SK-N-SH (cell line): Measurements from ENCODE around the gene ASAP3. TPM values are rescaled to one million over a fixed set of nuclear protein-coding genes. Genes with fewer than 3 reads are reported as not detected.

Experiments
- CTCF ChIA-PET: fragments of 300-600, 350-600 bp; formaldehyde crosslinking; extraction: SDS; loops from one replicate; lab custom pipeline; 2021; lab: Yijun Ruan, JAX
- POLR2A ChIA-PET: fragments of 350-600 bp; sonication (Branson Sonifier 250); formaldehyde crosslinking; extraction: SDS; loops from one replicate; lab custom pipeline; 2020; ENCODE audit warnings: antibody characterized with exemption, inconsistent platforms; lab: Yijun Ruan, JAX
- DNase-seq: peaks from one replicate; pipeline ENCODE4 v3.0.0; 2012
- H2AFZ ChIP-seq: fragments of 200-600 bp; sonication (generic); 2 replicates; pipeline ENCODE4 v1.8.1; 2016; ENCODE audit warnings: antibody characterized with exemption, mild to moderate bottlenecking, low read depth
- H3F3A ChIP-seq: fragments of 200-600 bp; sonication (generic); replicated peaks from 2 replicates; pipeline ENCODE3; 2016; ENCODE audit warnings: antibody characterized with exemption, mild to moderate bottlenecking; ENCODE audit not compliant: insufficient read depth
- H3K27ac ChIP-seq, 2 experiments: fragments of 200-500 bp in 1 of 2; fragments of 200-600 bp in 1 of 2; sonication (Bioruptor generic) in 1 of 2; sonication (generic), shearing (Covaris generic) in 1 of 2; 2 replicates each; pipeline versions ENCODE4 v1.5.1 to v1.6.1; 2014 to 2016; ENCODE audit warnings: low read depth in 2 of 2, inconsistent platforms in 1 of 2, low read length in 1 of 2, mild to moderate bottlenecking in 1 of 2, mixed read lengths in 1 of 2
- H3K27me3 ChIP-seq: fragments of 200-600 bp; sonication (generic), shearing (Covaris generic); 2 replicates; pipeline ENCODE4 v1.6.1; 2016; ENCODE audit warnings: mixed run types; ENCODE audit not compliant: insufficient read depth
- H3K36me3 ChIP-seq, 2 experiments: fragments of 200-500 bp in 1 of 2; fragments of 200-600 bp in 1 of 2; sonication (Bioruptor generic) in 1 of 2; sonication (generic) in 1 of 2; replicated peaks in 1 of 2; 2 replicates each; pipeline versions ENCODE3 to v1.5.1; 2014 to 2016; ENCODE audit warnings: low read length in 1 of 2, mild to moderate bottlenecking in 1 of 2; ENCODE audit not compliant: insufficient read depth in 2 of 2, control insufficient read depth in 1 of 2
- H3K4me1 ChIP-seq, 2 experiments: fragments of 200-500 bp in 1 of 2; fragments of 200-600 bp in 1 of 2; sonication (Bioruptor generic) in 1 of 2; sonication (generic), shearing (Covaris generic) in 1 of 2; 2 replicates each; pipeline versions ENCODE4 v1.5.1 to v1.6.1; 2014 to 2016; ENCODE audit warnings: low read depth in 1 of 2, low read length in 1 of 2, mixed run types in 1 of 2; ENCODE audit not compliant: insufficient read depth in 2 of 2, control insufficient read depth in 1 of 2
- H3K4me2 ChIP-seq: fragments of 200-600 bp; sonication (generic), shearing (Covaris generic); 2 replicates; pipeline ENCODE4 v1.6.1; 2017; ENCODE audit warnings: mixed run types
- H3K4me3 ChIP-seq, 2 experiments: fragments of 200-500 bp in 1 of 2; fragments of 200-600 bp in 1 of 2; sonication (Bioruptor generic) in 1 of 2; sonication (generic), shearing (Covaris generic) in 1 of 2; 2 replicates each; pipeline versions ENCODE4 v1.5.1 to v1.8.1; 2014 to 2016; ENCODE audit warnings: low read depth in 2 of 2, inconsistent platforms in 1 of 2, low read length in 1 of 2, mild to moderate bottlenecking in 1 of 2, mixed read lengths in 1 of 2, moderate library complexity in 1 of 2
- H3K79me2 ChIP-seq: fragments of 200-600 bp; sonication (generic); 2 replicates; pipeline ENCODE4 v1.8.1; 2017; ENCODE audit warnings: mild to moderate bottlenecking; ENCODE audit not compliant: insufficient read depth
- H3K9ac ChIP-seq: fragments of 200-600 bp; sonication (generic); 2 replicates; pipeline ENCODE4 v1.6.1; 2017; ENCODE audit warnings: mixed run types
- H3K9me2 ChIP-seq: fragments of 200-600 bp; sonication (generic); 2 replicates; pipeline ENCODE4 v1.6.1; 2017; ENCODE audit warnings: mixed run types
- H3K9me3 ChIP-seq: fragments of 200-600 bp; sonication (generic); 2 replicates; pipeline ENCODE4 v1.6.1; 2017; ENCODE audit warnings: mixed run types, mild to moderate bottlenecking, moderate library complexity
- H4K20me1 ChIP-seq: fragments of 200-600 bp; sonication (generic); 2 replicates; pipeline ENCODE4 v1.6.1; 2017; ENCODE audit warnings: mild to moderate bottlenecking, mixed run types; ENCODE audit not compliant: insufficient read depth
- EP300 ChIP-seq, 2 experiments: IDR thresholded peaks; 2 replicates each; pipeline versions ENCODE4 v1.4.0 to v1.6.1; 2012; ENCODE audit warnings: borderline replicate concordance in 1 of 2, low read depth in 1 of 2, low read length in 1 of 2
- FOSL2 ChIP-seq: IDR thresholded peaks from 2 replicates; pipeline ENCODE4 v1.4.0; 2012; ENCODE audit warnings: low read depth, mild to moderate bottlenecking, moderate library complexity, borderline replicate concordance
- FOXM1 ChIP-seq: IDR thresholded peaks from 2 replicates; pipeline ENCODE4 v1.4.0; 2012; ENCODE audit warnings: low read depth, mild to moderate bottlenecking
- GATA2 ChIP-seq: sonication (generic); formaldehyde crosslinking; IDR thresholded peaks from 2 replicates; pipeline ENCODE4 v1.5.0; 2020; ENCODE audit warnings: mild to moderate bottlenecking, missing genetic modification reagents
- IRF3 ChIP-seq: fragments of 150-350 bp; IDR thresholded peaks from 2 replicates; pipeline ENCODE4 v1.6.1; 2016; ENCODE audit warnings: mild to moderate bottlenecking, low read depth, low read length
- MXI1 ChIP-seq: IDR thresholded peaks from 2 replicates; pipeline ENCODE4 v1.6.1; 2012; ENCODE audit warnings: mild to moderate bottlenecking, low read depth, low read length, improper control_type of control experiment
- NFIC ChIP-seq: IDR thresholded peaks from 2 replicates; pipeline ENCODE4 v1.4.0; 2012; ENCODE audit warnings: borderline replicate concordance
- PBX3 ChIP-seq: IDR thresholded peaks from 2 replicates; pipeline ENCODE4; 2012
- RCOR1 ChIP-seq: fragments of 150-350 bp; IDR thresholded peaks from 2 replicates; pipeline ENCODE4 v1.6.1; 2017; ENCODE audit warnings: antibody characterized with exemption, low read length
- REST ChIP-seq: IDR thresholded peaks from 2 replicates; pipeline ENCODE4 v1.6.1; 2012; ENCODE audit warnings: mild to moderate bottlenecking, low read depth, low read length, moderate library complexity
- RXRA ChIP-seq: IDR thresholded peaks from 2 replicates; pipeline ENCODE4 v1.4.0; 2012; ENCODE audit warnings: low read depth, mild to moderate bottlenecking, borderline replicate concordance
- TAF1 ChIP-seq: IDR thresholded peaks from 2 replicates; pipeline ENCODE4 v1.6.1; 2012; ENCODE audit warnings: low read depth, mild to moderate bottlenecking, low read length, moderate library complexity, borderline replicate concordance
- TCF12 ChIP-seq: IDR thresholded peaks from 2 replicates; pipeline ENCODE4 v1.4.0; 2012
- TEAD4 ChIP-seq: IDR thresholded peaks from 2 replicates; pipeline ENCODE4 v1.4.0; 2012; ENCODE audit warnings: mild to moderate bottlenecking, borderline replicate concordance; ENCODE audit not compliant: insufficient read depth
- USF2 ChIP-seq: fragments of 150-350 bp; IDR thresholded peaks from 2 replicates; pipeline ENCODE4 v1.6.1; 2017; ENCODE audit warnings: antibody characterized with exemption, low read length, low read depth, borderline replicate concordance
- WGBS: methylation state at CpG from one replicate; pipeline ENCODE4 v1.1.6; 2017; ENCODE audit warnings: low lambda C conversion rate; 5-methylcytosine and 5-hydroxymethylcytosine counted together
- polyA plus RNA-seq, 3 experiments: library from polyadenylated mRNA; depleted of rRNA; stranded (reverse); fragments of >200 nt; gene quantifications; 2 replicates each; pipeline ENCODE4 v1.2.3, GENCODE V29; 2012

The ASAP3 gene
- polyA plus RNA-seq, 1 of the 3 experiments (the other 2 are of a cell fraction), result 19.6 TPM

- Histone ChIP-seq H3K36me3 (no peaks in the 10 kb centered on the region), H3K9ac (no peak overlapping the region), H3K79me2 (no peaks in the 10 kb centered on the region), H3K4me1 (peaks cover 6 to 25% of the 10 kb centered on the region in 2 experiments; a peak in 1 of 4 replicates), H3K4me2 (no peak overlapping the region), H3K27me3 (no peaks in the 10 kb centered on the region)
- CTCF ChIA-PET, result interaction anchor here (0.5 to 29.7 kb wide), 5 partner anchors 15 to 139 kb away, joined by 3 to 503 read pairs (median 8); no protein-coding TSS in a partner anchor
- DNase-seq, result no peak
- no peak for TF ChIP-seq TAF1
- TF ChIP-seq REST, result no peak
- TF ChIP-seq PBX3, result no peak
- no peak for TF ChIP-seq RXRA
- TF ChIP-seq GATA2, result no peak
- no peak for TF ChIP-seq USF2
- TF ChIP-seq NFIC, result no peak
- no peak for TF ChIP-seq MXI1
- no peak for TF ChIP-seq TEAD4
- TF ChIP-seq FOSL2, result no peak
- no peak for TF ChIP-seq IRF3
- no peak for TF ChIP-seq FOXM1
- TF ChIP-seq RCOR1, result no peak
- no peak for TF ChIP-seq TCF12
- no peak for TF ChIP-seq EP300 (IDR thresholded peaks at IDR 0.05; ENCODE audit: borderline replicate concordance in 1 of 2, low read depth in 1 of 2, low read length in 1 of 2)
- TF ChIP-seq, all 33 proteins: peak for 0
- Histone ChIP-seq H2AFZ (no peak overlapping the region), H3K27ac (no peak overlapping the region), H3F3A (peaks cover 4% of the 10 kb centered on the region), H3K9me2 (no peaks in the 10 kb centered on the region), H3K9me3 (no peaks in the 10 kb centered on the region), H3K4me3 (no peak overlapping the region), H4K20me1 (no peaks in the 10 kb centered on the region)
- POLR2A ChIA-PET, result no interaction called here
- WGBS, result 87% methylated on average over 5 of the region's 5 CpGs
These were observed 41.7 kb upstream of the ASAP3 start for GRCh38 chr1:23525558-23526250.
